Measurements from ENCODE around the gene HNRNPC.

GRCh38 chr14:21194597-21194996 is 74.6 kb downstream of the HNRNPC start:
- TF ChIP-seq, protein P1, sequence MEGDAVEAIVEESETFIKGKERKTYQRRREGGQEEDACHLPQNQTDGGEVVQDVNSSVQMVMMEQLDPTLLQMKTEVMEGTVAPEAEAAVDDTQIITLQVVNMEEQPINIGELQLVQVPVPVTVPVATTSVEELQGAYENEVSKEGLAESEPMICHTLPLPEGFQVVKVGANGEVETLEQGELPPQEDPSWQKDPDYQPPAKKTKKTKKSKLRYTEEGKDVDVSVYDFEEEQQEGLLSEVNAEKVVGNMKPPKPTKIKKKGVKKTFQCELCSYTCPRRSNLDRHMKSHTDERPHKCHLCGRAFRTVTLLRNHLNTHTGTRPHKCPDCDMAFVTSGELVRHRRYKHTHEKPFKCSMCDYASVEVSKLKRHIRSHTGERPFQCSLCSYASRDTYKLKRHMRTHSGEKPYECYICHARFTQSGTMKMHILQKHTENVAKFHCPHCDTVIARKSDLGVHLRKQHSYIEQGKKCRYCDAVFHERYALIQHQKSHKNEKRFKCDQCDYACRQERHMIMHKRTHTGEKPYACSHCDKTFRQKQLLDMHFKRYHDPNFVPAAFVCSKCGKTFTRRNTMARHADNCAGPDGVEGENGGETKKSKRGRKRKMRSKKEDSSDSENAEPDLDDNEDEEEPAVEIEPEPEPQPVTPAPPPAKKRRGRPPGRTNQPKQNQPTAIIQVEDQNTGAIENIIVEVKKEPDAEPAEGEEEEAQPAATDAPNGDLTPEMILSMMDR (IDR thresholded peaks at IDR 0.05): no peak
- TF ChIP-seq ZFX (IDR thresholded peaks at IDR 0.05; ENCODE audit: borderline replicate concordance): no peak

Data from 22Rv1 (cell line).